Measurements from ENCODE around the gene COQ5. TPM values are rescaled to one million over a fixed set of nuclear protein-coding genes. Genes with fewer than 3 reads are reported as not detected.
"Not testable (repeated sequence)": the region's sequence is repeated elsewhere in the genome, so short reads cannot be mapped to it uniquely, and the experiment has no call there.

The COQ5 gene
- total RNA-seq, 2 donors from 2014 or later = 21.9 to 34.3 TPM

GRCh38 chr12:120534203-120534702 lies 5.3 kb upstream of the COQ5 start, which contains the start of gene RNF10:
TSS of gene RNF10 (plus strand) at chr12:120534356. CDS start at chr12:120534812, 456 bp downstream.
- Histone ChIP-seq H3K27ac (peak within 1 kb of the TSS; percentile 95 to 98), H3K4me1 (peaks cover 0 to 47% of the 10 kb centered on the region in 2 donors), H3K36me3 (no peaks in the 10 kb centered on the region), H3K4me3 (peak within 1 kb of the TSS; percentile 97 to 98), H3K9me3 (no peaks in the 10 kb centered on the region), H3K27me3 (no peaks in the 10 kb centered on the region)
- TF ChIP-seq CTCF (IDR thresholded peaks at IDR 0.05) = no peak
- DNase-seq (ENCODE audit: low spot score) = peak; percentile 76

- no peaks in the 10 kb centered on the region for H3K9me3 ChIP-seq
- no peaks in the 10 kb centered on the region for H3K36me3 ChIP-seq
- DNase-seq (ENCODE audit: low spot score) = no peak
- no peak overlapping the region for H3K4me3 ChIP-seq
- H3K4me1 ChIP-seq = peaks cover 0 to 40% of the 10 kb centered on the region in 2 donors
- H3K27me3 ChIP-seq = no peaks in the 10 kb centered on the region
- no peak overlapping the region for H3K27ac ChIP-seq
- no peak for TF ChIP-seq CTCF (IDR thresholded peaks at IDR 0.05)
Measured at GRCh38 chr12:120532701-120533238, 3.8 kb upstream of the COQ5 start.

- not testable (repeated sequence) for H3K27me3 ChIP-seq; H3K9me3 ChIP-seq; DNase-seq (ENCODE audit: low spot score); H3K27ac ChIP-seq; H3K36me3 ChIP-seq
- H3K4me1 ChIP-seq = peaks cover 0 to 16% of the 10 kb centered on the region in 2 donors
- peak overlapping the region in 1 of 2 donors; percentile 71 for H3K4me3 ChIP-seq
Measured at GRCh38 chr12:120530418-120530761, 1.4 kb upstream of the COQ5 start.

- Histone ChIP-seq H3K4me3 (peak overlapping the region; percentile 71 to 86), H3K27ac (peak overlapping the region; percentile 94 to 96), H3K9me3 (no peaks in the 10 kb centered on the region), H3K27me3 (no peaks in the 10 kb centered on the region), H3K36me3 (no peaks in the 10 kb centered on the region), H3K4me1 (peaks cover 0 to 14% of the 10 kb centered on the region in 2 donors)
- TF ChIP-seq CTCF (IDR thresholded peaks at IDR 0.05) = no peak
- DNase-seq (ENCODE audit: low spot score) = no peak
Measured at GRCh38 chr12:120529641-120530417, 871 bp upstream of the COQ5 start.

GRCh38 chr12:120522568-120522967 lies 6.4 kb downstream of the COQ5 start:
- Histone ChIP-seq H3K4me1 (no peaks in the 10 kb centered on the region), H3K4me3 (no peak overlapping the region), H3K9me3 (no peaks in the 10 kb centered on the region), H3K27ac (no peak overlapping the region), H3K27me3 (no peaks in the 10 kb centered on the region), H3K36me3 (peaks cover 7% of the 10 kb centered on the region)
- no peak for DNase-seq (ENCODE audit: low spot score)
- TF ChIP-seq CTCF (IDR thresholded peaks at IDR 0.05) = no peak

- peaks cover 25% of the 10 kb centered on the region for H3K36me3 ChIP-seq
- H3K4me3 ChIP-seq; H3K27ac ChIP-seq; H3K9me3 ChIP-seq; DNase-seq (ENCODE audit: low spot score); H3K27me3 ChIP-seq; H3K4me1 ChIP-seq: not testable (repeated sequence)
Measured at GRCh38 chr12:120519324-120519723, 9.6 kb downstream of the COQ5 start.
